ENCODE measurements around the gene PAX4.

The PAX4 gene

GRCh38 chr7:127629268-127629854, 11.4 kb upstream of the PAX4 start:
- DNase-seq (ENCODE audit: low read depth) = no peak

DNA sequence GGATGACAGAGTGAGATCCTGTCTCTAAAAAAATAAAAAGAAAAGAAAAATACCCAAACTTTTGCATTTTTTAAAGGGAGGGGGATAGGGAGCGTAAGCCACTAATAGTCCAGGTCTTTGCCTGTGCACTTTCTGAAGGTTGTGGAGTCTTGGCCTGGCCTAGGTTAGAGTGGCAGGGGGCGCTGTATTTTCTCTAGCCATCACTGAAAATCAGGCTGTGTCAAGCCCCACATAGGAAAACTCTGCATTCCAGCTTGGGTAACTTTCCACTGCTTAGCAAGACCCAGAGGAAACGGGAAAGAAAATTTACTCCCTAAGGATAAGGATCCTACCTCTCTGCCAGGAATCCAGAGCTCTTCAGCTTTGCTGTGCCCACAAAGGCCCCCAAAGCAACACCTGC, 10.5 kb upstream of the PAX4 start:
- no peak for DNase-seq (ENCODE audit: low read depth)

GRCh38 chr7:127625331-127625730, 7.4 kb upstream of the PAX4 start:
- no peak for DNase-seq (ENCODE audit: low read depth)

- no peak for DNase-seq (ENCODE audit: low read depth)
Measured at GRCh38 chr7:127620406-127621233, 2.7 kb upstream of the PAX4 start.

- DNase-seq (ENCODE audit: low read depth) = no peak
Measured at GRCh38 chr7:127619681-127620405, 1.9 kb upstream of the PAX4 start.

DNA sequence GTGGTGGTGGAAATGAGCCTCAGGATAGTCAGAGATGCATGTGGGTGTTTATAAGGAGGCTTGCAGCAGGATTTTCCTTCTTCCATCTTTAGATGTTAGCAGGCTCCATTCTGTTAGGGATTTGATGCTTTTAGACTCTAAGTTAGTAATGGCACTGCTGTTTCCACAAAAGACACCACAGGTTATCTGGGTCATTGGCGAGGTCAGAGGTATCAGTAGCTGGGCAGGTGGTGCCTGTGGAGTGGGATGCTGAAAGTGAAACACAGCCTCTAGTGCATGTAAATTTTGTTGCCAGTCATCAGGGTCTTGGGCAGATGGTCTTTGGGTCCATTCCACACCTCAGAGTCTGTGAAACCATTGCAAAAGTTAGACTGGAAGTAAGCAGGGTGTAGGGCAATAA, 833 bp upstream of the PAX4 start:
- DNase-seq (ENCODE audit: low read depth) = no peak

DNA sequence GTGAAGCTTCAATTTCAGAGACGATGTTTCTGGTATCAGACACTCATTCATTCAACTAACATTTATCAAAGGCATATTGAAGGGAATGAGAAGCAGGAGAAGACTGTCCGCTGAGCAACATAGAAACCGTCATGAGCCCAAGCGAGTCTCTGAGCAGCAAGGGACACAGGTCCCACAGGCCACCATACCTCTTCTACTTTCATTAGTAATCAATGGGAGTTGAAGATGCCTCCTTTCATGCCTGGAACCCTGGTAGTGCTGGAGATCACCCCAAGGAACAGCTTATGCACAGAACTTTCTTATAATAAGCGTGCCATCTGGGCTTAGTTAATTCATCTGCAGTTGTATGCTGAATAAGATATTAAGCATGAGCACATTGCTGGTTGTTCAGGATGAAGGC, 1.2 kb downstream of the PAX4 start:
- no peak for DNase-seq (ENCODE audit: low read depth)

GRCh38 chr7:127612263-127612662, 5.7 kb downstream of the PAX4 start:
- DNase-seq (ENCODE audit: low read depth) = no peak

DNA sequence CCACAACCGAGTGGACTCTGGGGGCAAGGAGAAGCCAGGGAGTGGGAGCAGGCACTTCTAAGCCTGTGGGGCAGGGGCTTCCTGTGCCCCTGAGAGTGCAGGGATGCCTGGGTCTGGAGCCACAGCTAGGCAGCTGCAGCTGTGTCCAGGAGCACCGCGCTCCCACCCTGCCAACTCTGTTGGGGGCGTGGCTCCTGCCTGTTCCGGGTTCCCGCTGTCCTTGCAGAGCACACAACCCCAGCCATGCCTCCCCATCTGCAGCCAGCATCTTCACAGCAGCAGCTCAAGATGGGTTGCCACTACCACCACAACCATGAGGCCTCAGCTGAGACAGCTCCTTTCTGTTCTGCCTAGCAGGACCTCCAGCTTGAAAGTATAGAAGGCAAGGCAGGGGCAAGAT, 8.6 kb downstream of the PAX4 start:
- DNase-seq (ENCODE audit: low read depth) = no peak

- no peak for DNase-seq (ENCODE audit: low read depth)
Measured at GRCh38 chr7:127608446-127608845, 9.5 kb downstream of the PAX4 start.

DNA sequence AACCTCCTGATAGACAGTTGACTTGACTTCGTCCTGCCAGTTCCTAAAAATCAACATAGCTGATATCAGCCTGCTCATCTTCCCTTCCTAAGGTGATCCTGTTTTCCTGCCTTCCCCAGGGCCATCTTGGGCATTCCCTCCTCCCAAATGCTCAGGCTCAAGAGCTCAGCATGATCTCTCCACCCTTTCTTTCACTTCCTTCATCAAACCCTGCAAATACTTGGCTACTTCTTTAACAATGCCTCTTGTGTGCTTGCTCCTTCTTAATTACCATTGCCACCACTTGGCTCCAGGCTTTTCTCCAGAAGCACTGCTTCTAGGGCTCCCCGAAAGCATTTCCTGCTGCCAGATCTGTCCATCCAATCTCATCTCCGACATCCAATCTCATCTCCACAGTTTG, 17.1 kb downstream of the PAX4 start:
- DNase-seq (ENCODE audit: low read depth) = no peak

DNA sequence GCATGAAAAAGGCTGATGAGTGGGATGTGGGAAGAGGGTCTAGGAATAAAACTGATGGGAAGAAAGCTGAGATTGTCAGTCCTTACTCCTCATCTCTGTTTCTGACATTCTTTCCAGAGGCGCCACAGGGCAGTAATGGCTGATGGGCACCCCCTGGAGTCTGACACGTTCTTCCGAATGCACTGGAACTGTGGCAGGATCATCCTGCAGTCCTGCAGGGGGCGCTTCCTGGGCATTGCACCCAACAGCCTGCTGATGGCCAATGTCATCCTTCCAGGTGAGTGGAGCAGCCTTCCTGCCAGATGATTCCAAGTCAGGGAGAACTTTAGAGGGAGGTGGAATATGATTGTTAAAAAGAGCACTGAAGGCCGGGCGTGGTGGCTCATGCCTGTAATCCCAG, 19.6 kb downstream of the PAX4 start:
- DNase-seq (ENCODE audit: low read depth) = no peak

DNA sequence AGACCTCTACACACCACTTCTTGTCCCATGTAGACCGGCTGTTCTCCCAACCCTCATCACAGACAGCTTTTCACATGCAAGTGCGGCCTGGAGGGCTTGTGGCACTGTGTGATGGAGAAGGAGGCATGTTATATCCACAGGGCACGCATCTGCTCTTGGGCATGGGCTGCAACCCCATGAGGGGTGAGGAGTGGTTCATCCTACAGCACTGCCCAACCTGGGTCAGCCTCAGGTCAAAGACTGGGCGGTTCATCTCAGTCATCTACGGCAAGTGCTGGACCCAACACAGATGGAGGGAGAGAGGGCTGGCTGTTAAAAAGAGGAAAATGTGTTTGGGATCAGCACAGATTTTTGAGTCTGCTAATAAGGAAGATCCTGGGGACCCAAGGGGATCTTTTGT, 22.2 kb downstream of the PAX4 start:
- no peak for DNase-seq (ENCODE audit: low read depth)

DNA sequence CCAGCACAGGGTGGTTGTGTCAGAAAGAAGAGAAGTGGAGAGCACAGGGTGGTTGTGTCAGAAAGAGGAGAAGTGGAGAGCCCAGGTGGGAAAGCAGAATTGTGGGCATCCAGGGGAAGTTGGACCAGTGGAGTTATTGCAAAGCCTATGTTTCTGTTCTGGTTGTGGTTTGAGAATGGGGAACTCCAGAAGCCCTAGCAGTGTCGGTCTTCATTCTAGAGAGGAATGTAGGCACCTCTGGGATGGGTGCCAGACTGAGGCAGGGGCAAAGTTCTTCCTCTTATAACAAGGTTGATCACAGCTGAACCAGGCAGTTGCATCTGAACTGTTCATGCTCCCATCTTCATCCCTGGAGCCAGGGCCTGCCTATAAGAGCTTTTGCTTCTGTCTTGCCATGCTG, 23.5 kb downstream of the PAX4 start:
- no peak for DNase-seq (ENCODE audit: low read depth)

- DNase-seq (ENCODE audit: low read depth) = no peak
Measured at GRCh38 chr7:127592550-127592949, 25.4 kb downstream of the PAX4 start.

- no peak for DNase-seq (ENCODE audit: low read depth)
Measured at GRCh38 chr7:127591591-127591990, 26.4 kb downstream of the PAX4 start.

DNA sequence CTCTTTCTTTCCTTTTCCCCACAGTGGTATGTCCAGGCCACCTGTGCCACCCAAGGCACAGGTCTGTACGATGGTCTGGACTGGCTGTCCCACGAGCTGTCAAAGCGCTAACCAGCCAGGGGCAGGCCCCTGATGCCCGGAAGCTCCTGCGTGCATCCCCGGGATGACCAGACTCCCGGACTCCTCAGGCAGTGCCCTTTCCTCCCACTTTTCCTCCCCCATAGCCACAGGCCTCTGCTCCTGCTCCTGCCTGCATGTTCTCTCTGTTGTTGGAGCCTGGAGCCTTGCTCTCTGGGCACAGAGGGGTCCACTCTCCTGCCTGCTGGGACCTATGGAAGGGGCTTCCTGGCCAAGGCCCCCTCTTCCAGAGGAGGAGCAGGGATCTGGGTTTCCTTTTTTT, 26.8 kb downstream of the PAX4 start:
- no peak for DNase-seq (ENCODE audit: low read depth)

- no peak for DNase-seq (ENCODE audit: low read depth)
Measured at GRCh38 chr7:127589896-127590295, 28.0 kb downstream of the PAX4 start.

DNA sequence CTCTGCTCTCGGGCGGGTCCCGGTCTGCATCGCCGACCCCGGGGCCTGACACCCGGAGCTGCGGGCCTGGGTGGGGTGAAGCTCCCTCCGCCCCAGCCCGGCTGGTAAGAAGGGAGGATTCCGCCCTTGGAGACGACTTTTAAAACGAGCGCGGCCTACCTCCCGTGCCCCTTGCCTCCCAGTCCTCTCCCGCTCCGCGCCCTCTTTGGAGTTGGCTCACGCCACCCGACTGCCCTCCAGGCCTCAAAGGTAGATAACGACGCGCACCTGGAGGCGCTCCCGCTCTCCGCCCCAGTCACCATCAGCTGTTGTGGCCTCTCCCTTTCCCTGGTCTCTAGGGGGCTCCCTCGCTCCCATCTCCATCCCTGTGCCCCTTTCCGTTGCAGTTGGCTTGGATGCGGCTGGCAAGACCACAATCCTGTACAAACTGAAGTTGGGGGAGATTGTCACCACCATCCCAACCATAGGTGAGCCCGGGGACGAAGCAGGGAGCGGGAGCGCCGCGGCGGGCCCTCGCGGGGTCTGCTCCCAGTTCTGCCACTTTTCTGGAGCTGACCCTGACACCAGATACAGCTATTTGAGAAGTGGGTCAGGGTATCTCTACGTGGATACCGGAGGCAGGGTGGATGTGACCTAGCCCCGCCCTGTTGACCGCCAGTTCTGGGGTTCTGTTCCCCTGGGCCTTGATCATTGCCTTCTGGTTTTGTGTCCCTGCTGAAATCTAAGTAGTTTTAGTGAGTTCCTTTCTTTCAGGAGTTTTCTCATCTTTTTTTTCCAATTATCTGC, 29.1 kb downstream of the PAX4 start:
- DNase-seq (ENCODE audit: low read depth) = no peak

- DNase-seq (ENCODE audit: low read depth) = no peak
Measured at GRCh38 chr7:127588019-127588696, 29.8 kb downstream of the PAX4 start, which contains the start of gene ARF5. TSS of gene ARF5 (plus strand) at chr7:127588411. CDS start at chr7:127588499, 88 bp downstream.

DNA sequence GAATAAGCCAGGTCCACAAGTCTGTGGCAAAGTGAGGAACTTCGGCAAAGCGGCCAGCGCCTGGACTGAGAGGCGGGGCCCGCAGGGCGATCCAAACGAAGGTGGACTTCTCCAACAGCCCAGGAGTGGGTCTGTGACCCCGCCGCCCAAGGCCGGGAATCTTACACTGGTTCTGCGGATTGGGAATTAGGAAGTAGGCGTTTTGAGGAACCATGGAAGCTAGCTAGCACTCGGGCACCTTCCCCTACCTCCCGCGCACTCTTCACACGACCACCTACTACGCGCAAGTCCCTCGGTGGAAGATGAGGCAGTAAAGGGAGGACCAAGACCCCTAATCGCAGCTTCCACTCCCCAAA, 30.3 kb downstream of the PAX4 start:
- DNase-seq (ENCODE audit: low read depth) = no peak

DNA sequence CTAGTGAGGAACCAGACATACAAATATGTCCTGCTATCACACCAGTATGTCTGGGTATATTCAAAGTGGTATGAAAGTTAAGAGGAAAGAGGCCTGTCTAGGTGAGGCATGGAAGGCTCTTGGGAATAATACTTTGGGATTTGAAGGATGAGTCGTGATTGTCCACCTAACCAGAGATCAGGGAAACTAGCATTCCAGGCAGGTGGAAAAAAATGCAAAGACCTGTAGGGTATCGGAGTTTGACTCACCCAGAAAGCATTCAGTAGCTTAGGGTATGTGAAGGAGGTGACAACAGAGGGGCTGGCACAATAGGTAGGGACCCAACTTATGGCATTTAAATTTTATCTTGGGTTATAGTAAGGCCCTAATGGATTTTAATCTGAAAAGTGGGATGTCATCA, 31.6 kb downstream of the PAX4 start:
- no peak for DNase-seq (ENCODE audit: low read depth)

Data from non-pigmented ciliary epithelial cell (primary cell).